Ascending aorta (tissue), 2 donors: Measurements from ENCODE around the gene MVB12B. TPM values are rescaled to one million over a fixed set of nuclear protein-coding genes. Genes with fewer than 3 reads are reported as not detected.

Experiments
- DNase-seq, 2 donors: peaks; one replicate each; pipeline ENCODE4 v3.0.0-alpha.2; 2019; ENCODE audit warnings: low spot score in 2 of 2
- H3K27ac ChIP-seq, 2 donors: fragments of 200-600 bp; sonication (generic); one replicate each; pipeline ENCODE4 v1.5.1; 2016 to 2017; ENCODE audit warnings: mild to moderate bottlenecking in 1 of 2
- H3K27me3 ChIP-seq: fragments of 200-600 bp; sonication (generic); one replicate; pipeline ENCODE4 v1.5.1; 2017
- H3K36me3 ChIP-seq, 2 donors: fragments of 200-600 bp; sonication (generic); one replicate each; pipeline ENCODE4 v1.5.1; 2016
- H3K4me1 ChIP-seq, 2 donors: fragments of 200-600 bp; sonication (generic); one replicate each; pipeline ENCODE4 v1.5.1; 2016 to 2017; ENCODE audit warnings: mild to moderate bottlenecking in 1 of 2
- H3K4me3 ChIP-seq, 2 donors: fragments of 200-600 bp; sonication (generic); one replicate each; pipeline ENCODE4 v1.5.1; 2016 to 2017; ENCODE audit warnings: mild to moderate bottlenecking in 1 of 2
- H3K9me3 ChIP-seq, 2 donors: fragments of 200-600 bp; sonication (generic); one replicate each; pipeline ENCODE4 v1.5.1; 2016
- CTCF ChIP-seq, 3 experiments: fragments of 200-600 bp in 2 of 3; fragments of 450-650 bp in 1 of 3; sonication (generic) in 2 of 3; IDR thresholded peaks; one replicate each; pipeline ENCODE4 v1.5.1; 2016 to 2019; ENCODE audit warnings: antibody characterized with exemption in 3 of 3, mild to moderate bottlenecking in 1 of 3, moderate library complexity in 1 of 3
- intact Hi-C: fragments of 100-400 bp; cut with DNase I; formaldehyde crosslinking; loops from one replicate; pipeline ENCODE4 v1.15.1; 2023
- total RNA-seq: library from RNA; depleted of rRNA; stranded (reverse); fragments of >200 nt; gene quantifications from one replicate; pipeline ENCODE4 v1.1.0, GENCODE V29; 2016

The MVB12B gene
- total RNA-seq, 1 donor from 2014 or later, result 9.4 TPM

GRCh38 chr9:126404459-126404858, 77.8 kb downstream of the MVB12B start:
- H3K27ac ChIP-seq, result no peak overlapping the region
- peaks cover 3 to 19% of the 10 kb centered on the region in 2 donors for H3K36me3 ChIP-seq

GRCh38 chr9:126406075-126406667, 79.5 kb downstream of the MVB12B start:
- no peak overlapping the region for H3K4me3 ChIP-seq
- H3K27ac ChIP-seq, result no peak overlapping the region
- no peak for DNase-seq
- no peaks in the 10 kb centered on the region for H3K27me3 ChIP-seq
- no peaks in the 10 kb centered on the region for H3K9me3 ChIP-seq
- no peak for TF ChIP-seq CTCF (IDR thresholded peaks at IDR 0.05)
- H3K36me3 ChIP-seq, result peaks cover 3 to 11% of the 10 kb centered on the region in 2 donors
- intact Hi-C loops, result no loop called here
- no peaks in the 10 kb centered on the region for H3K4me1 ChIP-seq

More at GRCh38 chr9:126404459-126404858, 77.8 kb downstream of the MVB12B start:
- intact Hi-C loops, result no loop called here
- Histone ChIP-seq H3K4me1 (no peaks in the 10 kb centered on the region), H3K9me3 (no peaks in the 10 kb centered on the region), H3K4me3 (no peak overlapping the region), H3K27me3 (no peaks in the 10 kb centered on the region)
- no peak for DNase-seq
- TF ChIP-seq CTCF (IDR thresholded peaks at IDR 0.05), result no peak

GRCh38 chr9:126407114-126407870, 80.7 kb downstream of the MVB12B start:
- H3K9me3 ChIP-seq, result no peaks in the 10 kb centered on the region
- H3K4me1 ChIP-seq, result no peaks in the 10 kb centered on the region
- no peak for TF ChIP-seq CTCF (IDR thresholded peaks at IDR 0.05)
- H3K27me3 ChIP-seq, result no peaks in the 10 kb centered on the region
- intact Hi-C loops, result no loop called here
- H3K27ac ChIP-seq, result no peak overlapping the region
- no peak overlapping the region for H3K4me3 ChIP-seq
- H3K36me3 ChIP-seq, result peaks cover 3 to 11% of the 10 kb centered on the region in 2 donors
- DNase-seq, result no peak

GRCh38 chr9:126408004-126408403, 81.4 kb downstream of the MVB12B start:
- H3K36me3 ChIP-seq, result peaks cover 3 to 6% of the 10 kb centered on the region in 2 donors

GRCh38 chr9:126410229-126410628, 83.6 kb downstream of the MVB12B start:
- intact Hi-C loops, result no loop called here
- H3K9me3 ChIP-seq, result no peaks in the 10 kb centered on the region
- no peak for TF ChIP-seq CTCF (IDR thresholded peaks at IDR 0.05)
- H3K4me1 ChIP-seq, result no peaks in the 10 kb centered on the region
- H3K4me3 ChIP-seq, result no peak overlapping the region
- H3K36me3 ChIP-seq, result peaks cover 0 to 8% of the 10 kb centered on the region in 2 donors
- DNase-seq, result no peak
- H3K27ac ChIP-seq, result no peak overlapping the region
- no peaks in the 10 kb centered on the region for H3K27me3 ChIP-seq

More at GRCh38 chr9:126408004-126408403, 81.4 kb downstream of the MVB12B start:
- H3K4me1 ChIP-seq, result no peaks in the 10 kb centered on the region
- no peak overlapping the region for H3K27ac ChIP-seq
- no peak for DNase-seq
- H3K4me3 ChIP-seq, result no peak overlapping the region
- H3K27me3 ChIP-seq, result no peaks in the 10 kb centered on the region
- H3K9me3 ChIP-seq, result no peaks in the 10 kb centered on the region
- no peak for TF ChIP-seq CTCF (IDR thresholded peaks at IDR 0.05)
- intact Hi-C loops, result no loop called here
